ENCODE data around the gene UPK2. TPM values are rescaled to one million over a fixed set of nuclear protein-coding genes. Genes with fewer than 3 reads are reported as not detected.

The UPK2 gene
- total and polyA plus RNA-seq, 2 of the 13 experiments (the other 11 are each of a cell fraction or from before 2014, with no cell fraction given): not detected

- TF ChIP-seq, protein P1, sequence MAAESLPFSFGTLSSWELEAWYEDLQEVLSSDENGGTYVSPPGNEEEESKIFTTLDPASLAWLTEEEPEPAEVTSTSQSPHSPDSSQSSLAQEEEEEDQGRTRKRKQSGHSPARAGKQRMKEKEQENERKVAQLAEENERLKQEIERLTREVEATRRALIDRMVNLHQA (CRISPR knock-in tag; IDR thresholded peaks at IDR 0.05): no peak
- TF ChIP-seq ZBTB46 (CRISPR knock-in tag; IDR thresholded peaks at IDR 0.05; ENCODE audit: borderline replicate concordance) (no peak), DZIP1 (CRISPR knock-in tag; IDR thresholded peaks at IDR 0.05) (no peak), FOXP4 (CRISPR knock-in tag; IDR thresholded peaks at IDR 0.05) (no peak), ZNF704 (CRISPR knock-in tag; IDR thresholded peaks at IDR 0.05; ENCODE audit: borderline replicate concordance) (0 out of 2 replicates have a peak, but pooled peaks have one; percentile 32), BCL6 (CRISPR knock-in tag; IDR thresholded peaks at IDR 0.05) (0 out of 2 replicates have a peak, but pooled peaks have one; percentile 47), KMT2A (CRISPR knock-in tag; IDR thresholded peaks at IDR 0.05) (no peak), SIX4 (CRISPR knock-in tag; IDR thresholded peaks at IDR 0.05) (no peak), MAF1 (CRISPR knock-in tag; IDR thresholded peaks at IDR 0.05; ENCODE audit: borderline replicate concordance) (no peak), GABPA (IDR thresholded peaks at IDR 0.05; ENCODE audit: low read depth, low read length) (no peak), GABPA (CRISPR knock-in tag; IDR thresholded peaks at IDR 0.05; ENCODE audit: low read depth) (no peak), SAP130 (CRISPR knock-in tag; IDR thresholded peaks at IDR 0.05; ENCODE audit: low read depth) (peak; percentile 31; the same call in 1 of the 2 replicates), RARG (CRISPR knock-in tag; IDR thresholded peaks at IDR 0.05; ENCODE audit: low read depth) (no peak), HOXA7 (CRISPR knock-in tag; IDR thresholded peaks at IDR 0.05) (no peak)
- TF ChIP-seq, protein P2, sequence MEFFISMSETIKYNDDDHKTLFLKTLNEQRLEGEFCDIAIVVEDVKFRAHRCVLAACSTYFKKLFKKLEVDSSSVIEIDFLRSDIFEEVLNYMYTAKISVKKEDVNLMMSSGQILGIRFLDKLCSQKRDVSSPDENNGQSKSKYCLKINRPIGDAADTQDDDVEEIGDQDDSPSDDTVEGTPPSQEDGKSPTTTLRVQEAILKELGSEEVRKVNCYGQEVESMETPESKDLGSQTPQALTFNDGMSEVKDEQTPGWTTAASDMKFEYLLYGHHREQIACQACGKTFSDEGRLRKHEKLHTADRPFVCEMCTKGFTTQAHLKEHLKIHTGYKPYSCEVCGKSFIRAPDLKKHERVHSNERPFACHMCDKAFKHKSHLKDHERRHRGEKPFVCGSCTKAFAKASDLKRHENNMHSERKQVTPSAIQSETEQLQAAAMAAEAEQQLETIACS (CRISPR knock-in tag; IDR thresholded peaks at IDR 0.05): no peak
- TF ChIP-seq, protein P3, sequence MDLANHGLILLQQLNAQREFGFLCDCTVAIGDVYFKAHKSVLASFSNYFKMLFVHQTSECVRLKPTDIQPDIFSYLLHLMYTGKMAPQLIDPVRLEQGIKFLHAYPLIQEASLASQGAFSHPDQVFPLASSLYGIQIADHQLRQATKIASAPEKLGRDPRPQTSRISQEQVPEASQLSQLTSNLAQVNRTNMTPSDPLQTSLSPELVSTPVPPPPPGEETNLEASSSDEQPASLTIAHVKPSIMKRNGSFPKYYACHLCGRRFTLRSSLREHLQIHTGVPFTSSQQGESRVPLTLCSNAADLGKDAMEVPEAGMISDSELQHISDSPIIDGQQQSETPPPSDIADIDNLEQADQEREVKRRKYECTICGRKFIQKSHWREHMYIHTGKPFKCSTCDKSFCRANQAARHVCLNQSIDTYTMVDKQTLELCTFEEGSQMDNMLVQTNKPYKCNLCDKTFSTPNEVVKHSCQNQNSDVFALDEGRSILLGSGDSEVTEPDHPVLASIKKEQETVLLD (CRISPR knock-in tag; IDR thresholded peaks at IDR 0.05; ENCODE audit: low read depth): no peak
- TF ChIP-seq, protein P4, sequence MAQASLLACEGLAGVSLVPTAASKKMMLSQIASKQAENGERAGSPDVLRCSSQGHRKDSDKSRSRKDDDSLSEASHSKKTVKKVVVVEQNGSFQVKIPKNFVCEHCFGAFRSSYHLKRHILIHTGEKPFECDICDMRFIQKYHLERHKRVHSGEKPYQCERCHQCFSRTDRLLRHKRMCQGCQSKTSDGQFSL (CRISPR knock-in tag; IDR thresholded peaks at IDR 0.05): no peak
Observed at GRCh38 chr11:118956094-118956846, at the start of gene UPK2 (continued).

Measured in HepG2 (cell line).